Activated CD4-positive, alpha-beta T cell treated with anti-CD3 and anti-CD28 coated beads for 48 hours (primary cell): ENCODE measurements around the gene NELL1.
"Not testable (repeated sequence)": the region's sequence is repeated elsewhere in the genome, so short reads cannot be mapped to it uniquely, and the experiment has no call there.

Experiments
- DNase-seq: peaks from one replicate; pipeline ENCODE4 v3.0.0-alpha.2; 2020

NELL1 gene

GRCh38 chr11:20771681-20772080 lies 102.3 kb downstream of the NELL1 start:
- DNase-seq, result no peak

DNA sequence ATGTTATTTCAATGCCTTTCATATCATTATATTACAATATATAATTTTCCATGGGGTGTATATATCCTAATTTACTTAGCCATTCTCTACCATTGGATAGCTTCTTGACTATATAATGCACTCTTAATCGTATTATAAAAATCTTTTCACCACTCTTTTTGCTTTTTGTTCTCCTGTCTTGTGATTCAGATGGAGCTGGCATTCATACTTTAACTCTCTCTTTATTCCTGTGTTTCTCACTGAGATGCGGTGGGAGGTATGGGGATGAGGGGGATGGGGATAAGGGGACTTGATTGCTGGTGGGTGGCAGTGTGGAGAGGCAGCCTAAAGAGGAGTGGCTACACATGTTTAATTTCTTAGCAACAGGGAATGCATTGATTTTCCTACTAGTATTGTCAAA lies 105.9 kb downstream of the NELL1 start:
- no peak for DNase-seq

GRCh38 chr11:20782775-20783174 lies 113.4 kb downstream of the NELL1 start:
- no peak for DNase-seq

- no peak for DNase-seq
Measured at GRCh38 chr11:20783220-20783619, 113.8 kb downstream of the NELL1 start.

DNA sequence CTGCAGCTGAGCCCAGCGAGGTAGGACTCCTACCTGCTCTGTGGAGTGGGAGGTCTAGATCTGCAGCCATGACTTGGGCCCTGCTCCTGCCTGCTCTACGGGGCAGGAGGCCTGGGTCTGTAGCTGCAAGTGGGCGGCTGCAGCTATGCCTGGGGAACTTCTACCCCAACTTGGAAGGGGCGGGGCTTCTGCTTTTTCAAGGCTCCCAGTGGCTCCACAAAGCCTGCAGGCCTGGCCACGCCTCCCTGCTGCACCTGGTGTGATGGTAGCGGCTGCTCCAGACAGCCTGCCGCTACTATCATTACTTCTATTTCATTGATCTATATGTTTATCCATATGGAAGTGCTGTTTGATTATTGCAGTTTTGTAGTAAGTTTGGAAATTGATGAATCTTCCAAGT lies 121.2 kb downstream of the NELL1 start:
- DNase-seq, result no peak

GRCh38 chr11:20795005-20795404 lies 125.6 kb downstream of the NELL1 start:
- DNase-seq, result no peak

GRCh38 chr11:20808328-20808727 lies 138.9 kb downstream of the NELL1 start:
- no peak for DNase-seq

DNA sequence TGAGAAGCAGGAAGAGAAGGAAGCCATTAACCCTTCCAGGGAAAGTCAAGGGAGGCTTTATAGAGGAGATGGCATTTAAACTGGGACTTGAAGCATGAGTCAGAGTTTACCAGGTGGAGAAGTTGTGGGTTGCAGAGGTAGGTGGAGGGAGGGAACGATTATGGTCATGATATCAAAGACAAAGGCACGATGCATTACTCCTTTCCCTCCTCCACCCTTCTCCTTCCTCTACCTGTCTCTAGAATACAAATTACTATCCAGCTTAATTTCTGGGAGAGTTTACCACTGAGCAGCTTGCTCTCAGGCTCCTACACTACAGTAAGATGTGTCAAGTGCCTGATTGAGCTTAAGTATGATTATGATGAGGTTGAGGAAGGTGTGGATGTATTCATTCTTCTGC lies 151.7 kb downstream of the NELL1 start:
- DNase-seq, result no peak

DNA sequence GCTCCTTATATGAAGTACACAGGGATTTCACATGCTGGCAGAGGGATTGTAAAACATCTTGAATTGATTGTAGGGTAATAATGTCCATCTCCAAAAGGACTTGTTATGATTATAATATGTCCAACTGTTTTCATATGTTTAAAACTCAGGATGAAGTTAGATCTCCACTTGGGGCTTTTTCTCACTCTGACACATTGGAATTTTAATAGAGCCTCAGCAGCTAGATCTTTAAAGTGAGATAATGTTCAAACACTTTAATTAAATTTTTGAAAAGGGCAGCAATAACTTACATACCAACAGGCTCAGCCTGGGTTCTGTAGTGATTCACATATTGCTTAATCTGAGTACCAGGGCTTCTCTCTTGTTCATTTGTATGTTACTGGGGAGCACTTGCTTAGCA lies 152.1 kb downstream of the NELL1 start:
- DNase-seq, result no peak

DNA sequence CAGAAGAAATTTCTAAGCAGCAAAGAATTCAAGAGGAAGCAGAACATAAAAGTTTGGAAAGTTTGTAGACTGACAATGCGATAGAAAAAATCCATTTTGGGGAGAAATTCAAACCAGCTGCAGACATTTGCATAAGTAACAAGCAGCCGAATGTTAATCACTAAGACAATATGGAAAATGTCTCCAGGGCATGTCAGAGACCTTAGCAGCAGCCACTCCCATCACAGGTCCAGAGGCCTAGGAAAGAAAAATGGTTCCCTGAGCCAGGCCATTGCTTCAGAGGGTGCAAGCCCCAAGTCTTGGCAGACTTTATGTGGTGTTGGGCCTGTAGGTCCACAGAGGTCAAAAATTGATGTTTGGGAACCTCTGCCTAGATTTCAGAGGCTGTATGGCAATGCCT lies 155.4 kb downstream of the NELL1 start:
- no peak for DNase-seq

GRCh38 chr11:20835561-20835960 lies 166.2 kb downstream of the NELL1 start:
- no peak for DNase-seq

DNA sequence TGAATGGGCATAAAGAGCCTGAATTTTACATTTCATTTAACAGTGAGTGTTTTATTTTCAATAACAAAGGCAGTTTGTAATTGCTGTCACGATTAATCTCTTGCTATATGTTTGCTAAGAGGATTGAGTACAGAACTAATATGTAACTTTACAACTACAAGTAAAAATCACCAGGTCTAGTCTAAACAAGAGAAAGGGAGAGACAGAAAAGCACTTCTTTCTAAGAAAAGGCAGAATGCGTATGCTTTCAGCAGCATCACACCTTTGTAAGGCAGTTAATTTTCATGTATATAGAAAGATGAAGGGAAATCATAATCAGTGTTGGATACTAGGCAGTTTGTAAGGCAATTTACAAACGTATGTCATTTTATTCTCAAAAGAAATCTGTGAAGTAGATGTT lies 169.8 kb downstream of the NELL1 start:
- DNase-seq, result no peak

GRCh38 chr11:20840341-20840740 lies 171.0 kb downstream of the NELL1 start:
- DNase-seq, result no peak

GRCh38 chr11:20844216-20844615 lies 174.8 kb downstream of the NELL1 start:
- no peak for DNase-seq

DNA sequence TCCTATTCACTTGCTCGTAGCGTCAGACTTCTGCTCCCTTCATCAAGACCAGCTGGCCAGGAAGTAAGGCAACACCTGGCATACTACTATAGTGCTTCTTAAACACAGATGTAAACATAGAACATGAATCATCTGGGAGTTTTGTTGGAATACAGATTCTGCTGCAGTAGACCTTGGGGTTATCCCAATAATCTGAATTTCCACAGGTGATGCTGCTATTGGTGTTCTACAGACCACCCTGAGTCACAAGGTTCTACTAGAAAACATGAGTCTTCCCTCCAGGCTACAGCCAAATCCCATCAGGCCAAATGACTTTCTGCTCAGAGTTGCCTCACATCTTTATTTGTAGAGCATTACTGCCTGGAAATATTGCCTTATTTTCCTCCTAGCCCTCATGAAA lies 175.2 kb downstream of the NELL1 start:
- no peak for DNase-seq

DNA sequence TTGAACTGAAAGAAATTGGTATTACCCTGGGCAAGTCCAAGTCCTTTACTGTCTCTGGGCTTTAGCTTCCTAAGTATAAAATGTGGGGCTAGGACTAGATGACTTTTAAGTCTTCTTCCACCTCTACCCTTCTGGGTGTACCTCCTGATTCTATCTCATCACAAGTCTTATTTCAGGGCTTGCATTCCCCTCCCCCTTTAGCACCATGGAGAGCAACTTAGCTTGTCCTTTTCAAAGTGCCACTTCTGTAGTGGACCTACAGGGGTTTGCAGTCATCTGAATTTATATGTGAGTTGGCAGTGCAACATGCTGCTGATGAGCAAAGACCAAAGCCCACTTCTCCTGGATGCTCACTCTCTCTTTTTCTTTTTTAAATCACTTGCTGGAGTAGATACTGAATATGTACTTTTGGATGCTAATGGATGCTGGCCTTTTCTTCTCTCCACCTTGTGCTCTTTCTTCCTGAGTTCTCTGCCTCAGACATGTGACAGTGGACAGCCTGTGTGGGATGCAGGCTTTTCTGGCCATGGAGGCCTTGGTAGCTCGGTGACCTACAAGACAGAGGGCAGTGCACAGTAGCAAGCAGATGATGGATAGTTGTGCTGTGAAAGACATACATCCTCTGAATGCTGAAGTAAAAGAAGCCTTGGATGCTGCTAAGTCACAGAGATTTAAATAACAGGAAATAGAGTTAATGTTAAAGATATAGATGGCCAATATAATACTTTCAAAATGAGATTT lies 185.0 kb downstream of the NELL1 start:
- DNase-seq, result no peak

GRCh38 chr11:20861322-20861721 lies 191.9 kb downstream of the NELL1 start:
- no peak for DNase-seq

- not testable (repeated sequence) for DNase-seq
Measured at GRCh38 chr11:20862263-20862662, 192.9 kb downstream of the NELL1 start.

DNA sequence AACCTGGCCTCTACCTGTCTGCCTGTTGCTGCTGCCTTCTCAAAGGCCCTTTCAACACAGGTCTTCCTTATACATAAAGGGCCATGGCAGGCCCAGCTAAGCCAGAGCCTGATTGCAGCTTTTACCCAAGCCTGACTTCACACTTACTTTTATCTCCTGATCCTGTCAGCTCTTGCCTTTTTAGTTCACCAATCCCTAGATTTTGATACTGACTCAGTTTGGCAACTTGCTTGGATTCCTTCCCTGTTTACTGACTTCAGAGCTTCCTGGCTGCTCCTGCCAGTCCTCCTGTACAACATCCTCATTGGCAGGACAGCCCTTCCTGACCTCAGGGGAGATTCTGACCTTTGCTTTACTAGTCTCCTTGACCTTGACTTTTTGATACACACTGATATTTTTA lies 195.2 kb downstream of the NELL1 start:
- no peak for DNase-seq

GRCh38 chr11:20865161-20865560 lies 195.8 kb downstream of the NELL1 start:
- DNase-seq, result no peak

DNA sequence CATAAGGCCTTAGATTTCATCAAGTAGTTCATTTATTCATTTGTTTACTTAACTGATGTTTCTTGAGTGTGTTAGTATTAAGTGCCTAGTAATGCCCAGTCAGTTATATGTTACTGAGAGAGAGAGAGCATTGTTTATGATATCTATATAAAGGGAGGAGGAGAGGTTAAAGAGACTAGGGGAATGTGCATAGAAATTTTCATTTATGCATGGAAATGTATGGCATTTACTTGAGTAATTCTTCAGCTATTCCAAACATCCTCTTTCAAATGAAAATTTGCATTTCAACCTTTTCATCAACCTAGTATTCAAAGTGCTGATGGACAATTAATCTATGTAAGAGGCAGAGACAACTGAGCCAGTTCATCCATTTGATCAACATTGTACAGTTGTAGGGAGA lies 199.7 kb downstream of the NELL1 start:
- no peak for DNase-seq

GRCh38 chr11:20873054-20873453 lies 203.7 kb downstream of the NELL1 start:
- no peak for DNase-seq

GRCh38 chr11:20874358-20874757 lies 205.0 kb downstream of the NELL1 start:
- no peak for DNase-seq

DNA sequence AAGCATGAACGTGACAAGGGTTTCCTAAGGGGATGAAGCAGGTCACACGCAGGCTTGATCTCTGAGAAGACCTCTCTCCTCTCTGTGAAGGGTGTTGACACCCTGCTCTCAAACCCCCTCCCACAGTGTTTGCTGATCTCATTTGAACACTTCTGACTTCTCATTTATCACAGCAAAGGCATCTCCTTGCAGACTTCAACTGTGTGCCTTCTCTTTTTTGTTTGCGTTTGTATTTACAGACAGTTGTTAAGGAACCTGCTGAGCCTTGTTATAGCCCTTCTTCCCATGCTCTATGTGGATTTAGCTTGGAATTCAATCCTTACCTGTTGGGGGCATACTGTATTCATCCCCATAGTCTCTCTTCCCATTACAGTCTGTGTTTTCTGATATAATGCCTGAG lies 206.5 kb downstream of the NELL1 start:
- DNase-seq, result no peak

DNA sequence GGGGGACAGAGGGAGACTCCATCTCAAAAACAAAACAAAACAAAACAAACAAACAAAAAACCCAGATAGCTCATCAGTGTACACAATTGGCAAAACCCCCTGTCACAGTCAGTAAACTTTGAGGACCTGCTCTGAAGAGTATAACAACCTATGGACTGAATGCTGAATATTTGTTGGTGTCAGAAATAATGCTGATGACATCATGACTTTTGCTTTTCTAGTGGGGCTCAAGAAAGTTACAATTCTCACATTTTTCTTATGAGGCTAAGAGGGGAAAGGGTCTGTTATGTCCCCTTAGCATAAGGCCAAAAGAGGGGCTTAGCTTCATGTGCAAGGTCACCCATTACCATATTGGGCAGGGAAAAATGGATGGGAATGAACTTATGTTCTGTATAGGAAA lies 207.4 kb downstream of the NELL1 start:
- no peak for DNase-seq

GRCh38 chr11:20880094-20880493 lies 210.7 kb downstream of the NELL1 start:
- DNase-seq, result no peak
